Neural progenitor cell (in vitro differentiated cells): ENCODE measurements around the gene ACMSD.

Source experiments
- EZH2phosphoT487 ChIP-seq: fragments of 200-600 bp; sonication (generic); IDR thresholded peaks from 2 replicates; pipeline ENCODE4 v1.6.1; 2017; ENCODE audit warnings: antibody characterized with exemption
- TF ChIP-seq, protein P1 (sequence below): fragments of 200-600 bp; sonication (generic); IDR thresholded peaks from 2 replicates; pipeline ENCODE4 v1.5.1; 2017; ENCODE audit warnings: antibody characterized with exemption, mild to moderate bottlenecking

DNA sequence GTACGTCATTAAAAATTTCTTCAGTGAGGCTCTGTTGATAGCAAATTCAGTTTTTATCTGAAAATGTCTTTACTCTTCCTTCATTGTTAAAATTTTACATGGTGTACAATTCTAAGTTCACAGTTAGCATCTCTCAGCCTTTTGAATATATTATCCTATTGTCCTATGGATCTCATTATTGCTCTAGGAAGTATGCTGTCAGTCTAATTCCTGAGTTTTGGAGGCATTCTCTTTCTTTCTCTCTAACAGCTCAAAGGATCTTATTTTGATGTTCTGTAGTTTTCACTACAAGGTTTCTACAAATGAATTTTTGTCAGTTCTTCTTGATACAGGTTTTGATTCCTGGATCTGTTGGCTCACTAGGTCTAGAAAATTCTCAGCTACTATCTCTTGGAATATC is 2.9 kb upstream of the ACMSD start:
- TF ChIP-seq EZH2phosphoT487: no peak
- TF ChIP-seq, protein P1, sequence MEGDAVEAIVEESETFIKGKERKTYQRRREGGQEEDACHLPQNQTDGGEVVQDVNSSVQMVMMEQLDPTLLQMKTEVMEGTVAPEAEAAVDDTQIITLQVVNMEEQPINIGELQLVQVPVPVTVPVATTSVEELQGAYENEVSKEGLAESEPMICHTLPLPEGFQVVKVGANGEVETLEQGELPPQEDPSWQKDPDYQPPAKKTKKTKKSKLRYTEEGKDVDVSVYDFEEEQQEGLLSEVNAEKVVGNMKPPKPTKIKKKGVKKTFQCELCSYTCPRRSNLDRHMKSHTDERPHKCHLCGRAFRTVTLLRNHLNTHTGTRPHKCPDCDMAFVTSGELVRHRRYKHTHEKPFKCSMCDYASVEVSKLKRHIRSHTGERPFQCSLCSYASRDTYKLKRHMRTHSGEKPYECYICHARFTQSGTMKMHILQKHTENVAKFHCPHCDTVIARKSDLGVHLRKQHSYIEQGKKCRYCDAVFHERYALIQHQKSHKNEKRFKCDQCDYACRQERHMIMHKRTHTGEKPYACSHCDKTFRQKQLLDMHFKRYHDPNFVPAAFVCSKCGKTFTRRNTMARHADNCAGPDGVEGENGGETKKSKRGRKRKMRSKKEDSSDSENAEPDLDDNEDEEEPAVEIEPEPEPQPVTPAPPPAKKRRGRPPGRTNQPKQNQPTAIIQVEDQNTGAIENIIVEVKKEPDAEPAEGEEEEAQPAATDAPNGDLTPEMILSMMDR: no peak
